A549 (cell line): Measurements from ENCODE around the gene VSTM2B.

Experiments used
- CTCF ChIP-seq: fragments of >200 bp; sonication (Bioruptor Twin); formaldehyde crosslinking; IDR thresholded peaks from 3 replicates; pipeline ENCODE4 v1.5.1; 2016
- EP300 ChIP-seq, 2 experiments: fragments of >200 bp; sonication (Bioruptor Twin); formaldehyde crosslinking; IDR thresholded peaks; 2 replicates in 1 of 2; 3 replicates in 1 of 2; pipeline ENCODE4 v1.6.1; 2016 to 2017
- RFX5 ChIP-seq: fragments of 450-650 bp; IDR thresholded peaks from 2 replicates; pipeline ENCODE4 v1.7.1; 2014; ENCODE audit warnings: antibody characterized with exemption, mild to moderate bottlenecking, moderate library complexity

- TF ChIP-seq CTCF (no peak), EP300 (IDR thresholded peaks at IDR 0.05) (no peak), RFX5 (no peak)
Measured at GRCh38 chr19:29548483-29549085, 22.8 kb downstream of the VSTM2B start.
